Neural crest cell (in vitro differentiated cells): Measurements from ENCODE around the gene AP4E1. TPM values are rescaled to one million over a fixed set of nuclear protein-coding genes. Genes with fewer than 3 reads are reported as not detected.

Experiments used
- DNase-seq: peaks from one replicate; pipeline ENCODE4 v3.0.0; 2021; ENCODE audit warnings: low read depth, mixed read lengths, low spot score
- H3K27ac Mint-ChIP-seq: one replicate; pipeline ENCODE4 v1.8.0; 2021; ENCODE audit warnings: mild to moderate bottlenecking, mixed read lengths; ENCODE audit not compliant: unreplicated experiment
- H3K27me3 Mint-ChIP-seq: 2 replicates; pipeline ENCODE4 v1.8.0; 2021; ENCODE audit warnings: low read depth, mild to moderate bottlenecking, mixed read lengths
- H3K36me3 Mint-ChIP-seq: 2 replicates; pipeline ENCODE4 v1.8.0; 2021; ENCODE audit warnings: low read depth, mild to moderate bottlenecking, mixed read lengths
- H3K4me1 Mint-ChIP-seq: 2 replicates; pipeline ENCODE4 v1.8.0; 2021; ENCODE audit warnings: mixed read lengths
- H3K4me3 Mint-ChIP-seq: one replicate; pipeline ENCODE4 v1.8.0; 2021; ENCODE audit warnings: mild to moderate bottlenecking, mixed read lengths
- H3K9me3 Mint-ChIP-seq: 2 replicates; pipeline ENCODE4 v1.8.0; 2021; ENCODE audit warnings: mixed read lengths
- CTCF ChIP-seq: fragments of 200-600 bp; sonication (generic); conservative IDR thresholded peaks from 2 replicates; pipeline ENCODE4 v1.5.0; 2021; ENCODE audit warnings: antibody characterized with exemption, mild to moderate bottlenecking
- total RNA-seq: library from RNA; stranded (reverse); gene quantifications from 2 replicates; pipeline ENCODE4 v1.2.1, GENCODE V29; 2021

AP4E1 gene
- total RNA-seq, 1 donor from 2014 or later, result 10.8 TPM

- Mint-ChIP-seq H3K4me1 (peaks cover 23% of the 10 kb centered on the region), H3K27ac (no peak overlapping the region), H3K27me3 (no peaks in the 10 kb centered on the region), H3K9me3 (peaks cover 8% of the 10 kb centered on the region), H3K36me3 (peaks cover 9% of the 10 kb centered on the region), H3K4me3 (peak overlapping the region; percentile 51)
- no peak for TF ChIP-seq CTCF
- DNase-seq, result no peak
Observed at GRCh38 chr15:51038974-51039319, 130.5 kb downstream of the AP4E1 start.

- H3K4me1 Mint-ChIP-seq, result peaks cover 9% of the 10 kb centered on the region
- no peak overlapping the region for H3K27ac Mint-ChIP-seq
- DNase-seq, result no peak
- no peaks in the 10 kb centered on the region for H3K27me3 Mint-ChIP-seq
- H3K36me3 Mint-ChIP-seq, result no peaks in the 10 kb centered on the region
- H3K4me3 Mint-ChIP-seq, result no peak overlapping the region
- peaks cover 2% of the 10 kb centered on the region for H3K9me3 Mint-ChIP-seq
- TF ChIP-seq CTCF, result no peak
Observed at GRCh38 chr15:51044037-51044727, 135.7 kb downstream of the AP4E1 start.

GRCh38 chr15:51046016-51046415 lies 137.5 kb downstream of the AP4E1 start:
- Mint-ChIP-seq H3K27ac (no peak overlapping the region), H3K9me3 (peaks cover 2% of the 10 kb centered on the region), H3K4me1 (peaks cover 4% of the 10 kb centered on the region), H3K27me3 (no peaks in the 10 kb centered on the region), H3K4me3 (no peak overlapping the region), H3K36me3 (no peaks in the 10 kb centered on the region)
- DNase-seq, result no peak
- no peak for TF ChIP-seq CTCF

GRCh38 chr15:51046799-51047449 lies 138.4 kb downstream of the AP4E1 start:
- DNase-seq, result no peak
- no peak overlapping the region for H3K27ac Mint-ChIP-seq
- no peak overlapping the region for H3K4me3 Mint-ChIP-seq
- peaks cover 4% of the 10 kb centered on the region for H3K4me1 Mint-ChIP-seq
- peaks cover 2% of the 10 kb centered on the region for H3K9me3 Mint-ChIP-seq
- no peaks in the 10 kb centered on the region for H3K36me3 Mint-ChIP-seq
- no peak for TF ChIP-seq CTCF
- H3K27me3 Mint-ChIP-seq, result no peaks in the 10 kb centered on the region

- no peaks in the 10 kb centered on the region for H3K36me3 Mint-ChIP-seq
- peaks cover 4% of the 10 kb centered on the region for H3K4me1 Mint-ChIP-seq
- H3K4me3 Mint-ChIP-seq, result no peak overlapping the region
- no peak for TF ChIP-seq CTCF
- no peak for DNase-seq
- peaks cover 2% of the 10 kb centered on the region for H3K9me3 Mint-ChIP-seq
- no peaks in the 10 kb centered on the region for H3K27me3 Mint-ChIP-seq
- H3K27ac Mint-ChIP-seq, result no peak overlapping the region
Observed at GRCh38 chr15:51048308-51048707, 139.8 kb downstream of the AP4E1 start.
